CD4-positive, alpha-beta memory T cell (primary cell): ENCODE data around the gene TBC1D16. TPM values are rescaled to one million over a fixed set of nuclear protein-coding genes. Genes with fewer than 3 reads are reported as not detected.
"Not testable (repeated sequence)": the region's sequence is repeated elsewhere in the genome, so short reads cannot be mapped to it uniquely, and the experiment has no call there.

Source experiments
- CTCF ChIA-PET: fragments of 350-600 bp; sonication (Branson Sonifier 250); formaldehyde crosslinking; loops from one replicate; lab custom pipeline; 2021; ENCODE audit warnings: inconsistent platforms; ENCODE audit not compliant: partially characterized antibody; lab: Charles Lee
- POLR2A ChIA-PET: fragments of 350-600 bp; sonication (Branson Sonifier 250); formaldehyde crosslinking; loops from one replicate; lab custom pipeline; 2021; ENCODE audit not compliant: partially characterized antibody; lab: Charles Lee
- DNase-seq, 5 donors: peaks; one replicate each; pipeline versions ENCODE4 v3.0.0 to v3.0.0-alpha.2; 2020 to 2022; ENCODE audit warnings: mixed read lengths in 1 of 5
- H3K27ac ChIP-seq: one replicate; pipeline ENCODE4 v1.7.0; 2013; ENCODE audit warnings: low read depth, low read length
- H3K27me3 ChIP-seq: 2 replicates; pipeline ENCODE4 v1.7.0; 2013; ENCODE audit warnings: mild to moderate bottlenecking, low read length, moderate library complexity; ENCODE audit not compliant: insufficient read depth
- H3K36me3 ChIP-seq: 2 replicates; pipeline ENCODE4 v1.7.0; 2013; ENCODE audit warnings: mild to moderate bottlenecking, low read length, moderate library complexity; ENCODE audit not compliant: insufficient read depth
- H3K4me1 ChIP-seq: 2 replicates; pipeline ENCODE4 v1.7.0; 2013; ENCODE audit warnings: mild to moderate bottlenecking, low read length, moderate library complexity; ENCODE audit not compliant: insufficient read depth
- H3K4me3 ChIP-seq, 2 donors: one replicate each; pipeline ENCODE4 v1.7.0; 2013; ENCODE audit warnings: low read length in 2 of 2, mild to moderate bottlenecking in 1 of 2
- H3K9me3 ChIP-seq, 2 donors: one replicate each; pipeline ENCODE4 v1.7.0; 2013; ENCODE audit warnings: low read length in 2 of 2, control low read depth in 1 of 2; ENCODE audit not compliant: control insufficient read depth in 1 of 2
- H3K27ac Mint-ChIP-seq, 7 donors: one replicate each; pipeline ENCODE4 v1.8.0; 2020 to 2021; ENCODE audit warnings: mixed read lengths in 7 of 7, mild to moderate bottlenecking in 6 of 7, inconsistent platforms in 3 of 7, moderate library complexity in 3 of 7
- H3K27me3 Mint-ChIP-seq, 2 donors: one replicate each; pipeline ENCODE4 v1.8.0; 2020 to 2021; ENCODE audit warnings: mixed read lengths in 2 of 2
- H3K36me3 Mint-ChIP-seq, 2 donors: one replicate each; pipeline ENCODE4 v1.8.0; 2020 to 2021; ENCODE audit warnings: mixed read lengths in 2 of 2, inconsistent platforms in 1 of 2, mild to moderate bottlenecking in 1 of 2
- H3K4me1 Mint-ChIP-seq, 4 donors: one replicate each; pipeline ENCODE4 v1.8.0; 2020 to 2021; ENCODE audit warnings: mixed read lengths in 4 of 4, mild to moderate bottlenecking in 1 of 4
- H3K4me3 Mint-ChIP-seq, 8 donors: one replicate each; pipeline ENCODE4 v1.8.0; 2020 to 2021; ENCODE audit warnings: mixed read lengths in 8 of 8, mild to moderate bottlenecking in 7 of 8, moderate library complexity in 6 of 8, inconsistent platforms in 3 of 8
- H3K9me3 Mint-ChIP-seq, 8 donors: one replicate each; pipeline ENCODE4 v1.8.0; 2020 to 2021; ENCODE audit warnings: mixed read lengths in 8 of 8, mild to moderate bottlenecking in 5 of 8, inconsistent platforms in 3 of 8, moderate library complexity in 1 of 8
- intact Hi-C: fragments of 100-400 bp; cut with micrococcal nuclease; formaldehyde crosslinking; loops from one replicate; pipeline ENCODE4 v1.15.1; 2023
- polyA plus RNA-seq, 2 donors: library from polyadenylated mRNA; unstranded; fragments of 300-500 nt; fragmentation: Illumina TruSeq; gene quantifications; one replicate each; pipeline ENCODE4 v1.2.3, GENCODE V29; 2021
- total RNA-seq, 2 experiments: library from RNA; stranded (reverse); gene quantifications; one replicate each; pipeline ENCODE4 v1.2.3, GENCODE V29; 2021

TBC1D16 gene
- total and polyA plus RNA-seq, 4 experiments from 2014 or later, result 1.2 to 1.8 (median 1.3) TPM; not detected in 1

GRCh38 chr17:79904865-79905264, 130.8 kb downstream of the TBC1D16 start:
- intact Hi-C loops, result no loop called here
- H3K4me3 ChIP-seq, result no peak overlapping the region
- no peaks in the 10 kb centered on the region for H3K36me3 Mint-ChIP-seq
- no peaks in the 10 kb centered on the region for H3K9me3 Mint-ChIP-seq
- H3K27ac Mint-ChIP-seq, result no peak overlapping the region
- H3K27me3 ChIP-seq, result no peaks in the 10 kb centered on the region
- CTCF ChIA-PET, result no interaction called here
- H3K27ac ChIP-seq, result no peak overlapping the region
- no peak for DNase-seq
- peaks cover 14 to 19% of the 10 kb centered on the region in 2 donors for H3K27me3 Mint-ChIP-seq
- H3K4me1 Mint-ChIP-seq, result no peaks in the 10 kb centered on the region
- no peaks in the 10 kb centered on the region for H3K4me1 ChIP-seq
- POLR2A ChIA-PET, result no interaction called here
- no peaks in the 10 kb centered on the region for H3K9me3 ChIP-seq
- no peaks in the 10 kb centered on the region for H3K36me3 ChIP-seq
- no peak overlapping the region for H3K4me3 Mint-ChIP-seq

GRCh38 chr17:79902146-79902791, 133.4 kb downstream of the TBC1D16 start:
- intact Hi-C loops, result no loop called here
- Histone ChIP-seq H3K27me3 (no peaks in the 10 kb centered on the region), H3K9me3 (no peaks in the 10 kb centered on the region), H3K27ac (no peak overlapping the region), H3K4me1 (no peaks in the 10 kb centered on the region), H3K36me3 (no peaks in the 10 kb centered on the region), H3K4me3 (no peak overlapping the region)
- H3K4me3 Mint-ChIP-seq, result no peak overlapping the region
- H3K4me1 Mint-ChIP-seq, result no peaks in the 10 kb centered on the region
- POLR2A ChIA-PET, result no interaction called here
- H3K9me3 Mint-ChIP-seq, result peaks cover 0 to 4% (median 0%) of the 10 kb centered on the region in 8 donors
- DNase-seq, result no peak
- peaks cover 19 to 21% of the 10 kb centered on the region in 2 donors for H3K27me3 Mint-ChIP-seq
- no peaks in the 10 kb centered on the region for H3K36me3 Mint-ChIP-seq
- CTCF ChIA-PET, result no interaction called here
- H3K27ac Mint-ChIP-seq, result peak overlapping the region in 1 of 7 donors; percentile 51

- POLR2A ChIA-PET, result no interaction called here
- Mint-ChIP-seq H3K27ac (no peak overlapping the region), H3K4me1 (no peaks in the 10 kb centered on the region), H3K4me3 (no peak overlapping the region), H3K36me3 (no peaks in the 10 kb centered on the region), H3K27me3 (peaks cover 21 to 22% of the 10 kb centered on the region in 2 donors), H3K9me3 (peaks cover 0 to 4% (median 0%) of the 10 kb centered on the region in 8 donors)
- CTCF ChIA-PET, result no interaction called here
- H3K9me3 ChIP-seq, result no peaks in the 10 kb centered on the region
- no peaks in the 10 kb centered on the region for H3K4me1 ChIP-seq
- H3K27ac ChIP-seq, result no peak overlapping the region
- no peaks in the 10 kb centered on the region for H3K27me3 ChIP-seq
- H3K36me3 ChIP-seq, result no peaks in the 10 kb centered on the region
- intact Hi-C loops, result no loop called here
- no peak for DNase-seq
- H3K4me3 ChIP-seq, result no peak overlapping the region
Measured at GRCh38 chr17:79901131-79901530, 134.5 kb downstream of the TBC1D16 start.

- ChIA-PET CTCF (no interaction called here), POLR2A (no interaction called here)
- no peak overlapping the region for H3K4me3 ChIP-seq
- Mint-ChIP-seq H3K36me3 (no peaks in the 10 kb centered on the region), H3K4me1 (no peaks in the 10 kb centered on the region), H3K27me3 (peaks cover 17 to 20% of the 10 kb centered on the region in 2 donors), H3K4me3 (no peak overlapping the region), H3K27ac (no peak overlapping the region), H3K9me3 (peaks cover 0 to 4% (median 0%) of the 10 kb centered on the region in 8 donors)
- H3K9me3 ChIP-seq, result no peaks in the 10 kb centered on the region
- no peaks in the 10 kb centered on the region for H3K4me1 ChIP-seq
- no peak overlapping the region for H3K27ac ChIP-seq
- intact Hi-C loops, result no loop called here
- DNase-seq, result no peak
- no peaks in the 10 kb centered on the region for H3K27me3 ChIP-seq
- no peaks in the 10 kb centered on the region for H3K36me3 ChIP-seq
Measured at GRCh38 chr17:79899584-79899983, 136.1 kb downstream of the TBC1D16 start.

- intact Hi-C loops, result no loop called here
- no peak overlapping the region for H3K27ac Mint-ChIP-seq
- POLR2A ChIA-PET, result no interaction called here
Measured at GRCh38 chr17:79897243-79898063, 138.2 kb downstream of the TBC1D16 start.

DNA sequence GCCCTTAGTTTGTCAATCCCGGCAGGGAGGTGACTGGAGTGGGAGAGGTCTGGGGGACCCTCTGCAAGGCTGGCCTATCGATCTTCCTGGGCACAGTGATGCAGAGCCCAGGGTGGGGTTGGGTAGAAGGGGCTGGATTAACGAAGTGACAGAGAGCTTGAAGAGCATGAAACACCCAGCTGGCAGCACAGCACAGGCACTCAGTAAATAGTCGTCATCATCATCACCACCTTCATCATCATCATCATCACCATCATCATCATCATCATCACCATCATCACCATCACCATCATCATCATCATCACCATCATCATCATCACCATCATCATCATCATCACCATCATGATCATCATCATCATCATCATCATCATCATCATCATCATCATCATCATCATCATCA, 142.2 kb downstream of the TBC1D16 start:
- H3K27me3 ChIP-seq, H3K36me3 ChIP-seq, intact Hi-C loops, H3K9me3 ChIP-seq, H3K27ac Mint-ChIP-seq, H3K27ac ChIP-seq, CTCF ChIA-PET, H3K4me3 Mint-ChIP-seq, DNase-seq, H3K9me3 Mint-ChIP-seq, POLR2A ChIA-PET, H3K4me1 Mint-ChIP-seq, H3K36me3 Mint-ChIP-seq, H3K4me3 ChIP-seq, H3K4me1 ChIP-seq: not testable (repeated sequence)
- H3K27me3 Mint-ChIP-seq, result peaks cover 28 to 36% of the 10 kb centered on the region in 2 donors

More at GRCh38 chr17:79897243-79898063, 138.2 kb downstream of the TBC1D16 start:
- Histone ChIP-seq H3K27me3 (no peaks in the 10 kb centered on the region), H3K36me3 (no peaks in the 10 kb centered on the region), H3K4me1 (no peaks in the 10 kb centered on the region), H3K9me3 (no peaks in the 10 kb centered on the region), H3K27ac (no peak overlapping the region), H3K4me3 (no peak overlapping the region)
- no peak for DNase-seq
- Mint-ChIP-seq H3K4me3 (no peak overlapping the region), H3K27me3 (peaks cover 15 to 17% of the 10 kb centered on the region in 2 donors), H3K36me3 (no peaks in the 10 kb centered on the region), H3K4me1 (peaks cover 0 to 2% (median 0%) of the 10 kb centered on the region in 4 donors), H3K9me3 (peaks cover 0 to 4% (median 0%) of the 10 kb centered on the region in 8 donors)
- CTCF ChIA-PET, result no interaction called here

GRCh38 chr17:79892457-79893241, 143.0 kb downstream of the TBC1D16 start:
- no peaks in the 10 kb centered on the region for H3K36me3 ChIP-seq
- no peak overlapping the region for H3K27ac ChIP-seq
- no peaks in the 10 kb centered on the region for H3K4me1 ChIP-seq
- DNase-seq, result no peak
- H3K9me3 Mint-ChIP-seq, result peaks cover 0 to 3% (median 0%) of the 10 kb centered on the region in 8 donors
- intact Hi-C loops, result no loop called here
- no peak overlapping the region for H3K4me3 ChIP-seq
- peaks cover 27 to 36% of the 10 kb centered on the region in 2 donors for H3K27me3 Mint-ChIP-seq
- no peak overlapping the region for H3K27ac Mint-ChIP-seq
- peaks cover 0 to 4% (median 0%) of the 10 kb centered on the region in 4 donors for H3K4me1 Mint-ChIP-seq
- H3K27me3 ChIP-seq, result peaks cover 6% of the 10 kb centered on the region
- no peak overlapping the region for H3K4me3 Mint-ChIP-seq
- H3K36me3 Mint-ChIP-seq, result no peaks in the 10 kb centered on the region
- no peaks in the 10 kb centered on the region for H3K9me3 ChIP-seq
- ChIA-PET POLR2A (no interaction called here), CTCF (no interaction called here)
